Measurements from ENCODE around the gene NR4A2.

Gene NR4A2

DNA sequence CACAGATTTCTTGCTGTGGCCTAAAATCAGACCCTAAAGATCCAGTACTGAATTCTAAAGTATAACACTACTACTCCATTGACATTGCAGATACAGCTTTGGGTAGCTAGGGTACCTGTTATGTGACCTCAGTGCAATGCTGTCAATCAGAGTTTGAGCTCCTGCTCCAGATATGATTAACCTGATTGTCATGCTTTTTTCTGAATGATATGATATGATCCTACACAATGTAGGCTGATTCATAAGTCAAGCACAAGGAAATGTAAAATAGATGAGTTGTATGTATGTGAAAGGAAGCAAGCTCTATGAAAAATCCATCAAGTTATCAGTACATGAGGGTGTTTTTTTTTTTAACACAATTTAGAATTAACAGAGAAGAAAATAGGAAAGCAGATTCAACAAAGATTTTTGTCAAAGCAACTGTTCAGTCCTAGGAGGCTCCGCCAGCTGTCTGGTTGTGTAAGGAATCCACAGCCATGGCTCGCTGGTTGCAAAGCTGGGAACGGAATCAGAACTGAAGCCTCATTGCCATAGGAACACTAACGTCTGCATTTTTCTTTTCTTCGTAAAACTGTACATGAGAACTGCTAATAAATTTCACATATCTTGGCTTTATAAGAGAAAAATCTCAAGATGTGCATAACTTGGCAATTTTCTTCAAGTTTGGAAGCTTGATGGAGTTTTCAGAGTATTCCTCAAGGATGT is 52.9 kb downstream of the NR4A2 start:
- in situ Hi-C loops (cut with MboI; ENCODE audit: low sequenced_read_pairs, unreplicated experiment): no loop called here
- no peak for DNase-seq (ENCODE audit: low spot score)
- TF ChIP-seq, protein P1, sequence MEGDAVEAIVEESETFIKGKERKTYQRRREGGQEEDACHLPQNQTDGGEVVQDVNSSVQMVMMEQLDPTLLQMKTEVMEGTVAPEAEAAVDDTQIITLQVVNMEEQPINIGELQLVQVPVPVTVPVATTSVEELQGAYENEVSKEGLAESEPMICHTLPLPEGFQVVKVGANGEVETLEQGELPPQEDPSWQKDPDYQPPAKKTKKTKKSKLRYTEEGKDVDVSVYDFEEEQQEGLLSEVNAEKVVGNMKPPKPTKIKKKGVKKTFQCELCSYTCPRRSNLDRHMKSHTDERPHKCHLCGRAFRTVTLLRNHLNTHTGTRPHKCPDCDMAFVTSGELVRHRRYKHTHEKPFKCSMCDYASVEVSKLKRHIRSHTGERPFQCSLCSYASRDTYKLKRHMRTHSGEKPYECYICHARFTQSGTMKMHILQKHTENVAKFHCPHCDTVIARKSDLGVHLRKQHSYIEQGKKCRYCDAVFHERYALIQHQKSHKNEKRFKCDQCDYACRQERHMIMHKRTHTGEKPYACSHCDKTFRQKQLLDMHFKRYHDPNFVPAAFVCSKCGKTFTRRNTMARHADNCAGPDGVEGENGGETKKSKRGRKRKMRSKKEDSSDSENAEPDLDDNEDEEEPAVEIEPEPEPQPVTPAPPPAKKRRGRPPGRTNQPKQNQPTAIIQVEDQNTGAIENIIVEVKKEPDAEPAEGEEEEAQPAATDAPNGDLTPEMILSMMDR (IDR thresholded peaks at IDR 0.05; ENCODE audit: borderline replicate concordance, control extremely low read depth, extremely low read depth, insufficient read depth, missing control alignments): no peak

All from GM13976 (cell line).